Thoracic aorta (tissue), 2 donors: ENCODE data around the gene VWA1. TPM values are rescaled to one million over a fixed set of nuclear protein-coding genes. Genes with fewer than 3 reads are reported as not detected.
"Not testable (repeated sequence)": the region's sequence is repeated elsewhere in the genome, so short reads cannot be mapped to it uniquely, and the experiment has no call there.

Source experiments
- ATAC-seq: fragments of 150-250 bp; one replicate; pipeline ENCODE4 v1.8.0; 2017; ENCODE audit warnings: low read depth; ENCODE audit not compliant: insufficient number of reproducible peaks, low FRiP score
- DNase-seq: peaks from one replicate; pipeline ENCODE4 v3.0.0-alpha.2; 2020; ENCODE audit warnings: low spot score
- H3K27ac ChIP-seq, 2 donors: fragments of 200-600 bp; sonication (generic); 1 replicate in 1 of 2; 2 replicates in 1 of 2; pipeline ENCODE4 v1.5.1; 2016; ENCODE audit warnings: mild to moderate bottlenecking in 2 of 2, moderate library complexity in 2 of 2
- H3K27me3 ChIP-seq: fragments of 200-600 bp; sonication (generic); replicated peaks from 2 replicates; pipeline ENCODE4 v1.6.0; 2016; ENCODE audit warnings: mild to moderate bottlenecking; ENCODE audit not compliant: insufficient read depth
- H3K36me3 ChIP-seq: fragments of 200-600 bp; sonication (generic); one replicate; pipeline ENCODE4 v1.5.1; 2016
- H3K4me1 ChIP-seq, 2 donors: fragments of 200-600 bp; sonication (generic); 1 replicate in 1 of 2; 2 replicates in 1 of 2; pipeline versions ENCODE4 v1.5.1 to v1.6.0; 2016; ENCODE audit warnings: low read depth in 2 of 2, mild to moderate bottlenecking in 1 of 2; ENCODE audit not compliant: control insufficient read depth in 1 of 2
- H3K4me3 ChIP-seq: fragments of 200-600 bp; sonication (generic); 2 replicates; pipeline ENCODE4 v1.5.1; 2016; ENCODE audit warnings: mild to moderate bottlenecking
- H3K9me3 ChIP-seq: fragments of 200-600 bp; sonication (generic); 2 replicates; pipeline ENCODE4 v1.5.1; 2016
- total RNA-seq, 2 donors: library from RNA; depleted of rRNA; stranded (reverse); fragments of >200 nt; gene quantifications; one replicate each; pipeline versions ENCODE4 v1.1.0 to v1.2.3, GENCODE V29; 2016
- TF ChIP-seq, protein P1 (sequence below): fragments of 200-600 bp; sonication (generic); IDR thresholded peaks from one replicate; pipeline ENCODE4 v1.5.1; 2019; ENCODE audit warnings: antibody characterized with exemption

Gene VWA1
- total RNA-seq, 2 donors from 2014 or later, result 21.7 to 23.6 TPM

- no peaks in the 10 kb centered on the region for H3K4me1 ChIP-seq
- TF ChIP-seq, protein P1, sequence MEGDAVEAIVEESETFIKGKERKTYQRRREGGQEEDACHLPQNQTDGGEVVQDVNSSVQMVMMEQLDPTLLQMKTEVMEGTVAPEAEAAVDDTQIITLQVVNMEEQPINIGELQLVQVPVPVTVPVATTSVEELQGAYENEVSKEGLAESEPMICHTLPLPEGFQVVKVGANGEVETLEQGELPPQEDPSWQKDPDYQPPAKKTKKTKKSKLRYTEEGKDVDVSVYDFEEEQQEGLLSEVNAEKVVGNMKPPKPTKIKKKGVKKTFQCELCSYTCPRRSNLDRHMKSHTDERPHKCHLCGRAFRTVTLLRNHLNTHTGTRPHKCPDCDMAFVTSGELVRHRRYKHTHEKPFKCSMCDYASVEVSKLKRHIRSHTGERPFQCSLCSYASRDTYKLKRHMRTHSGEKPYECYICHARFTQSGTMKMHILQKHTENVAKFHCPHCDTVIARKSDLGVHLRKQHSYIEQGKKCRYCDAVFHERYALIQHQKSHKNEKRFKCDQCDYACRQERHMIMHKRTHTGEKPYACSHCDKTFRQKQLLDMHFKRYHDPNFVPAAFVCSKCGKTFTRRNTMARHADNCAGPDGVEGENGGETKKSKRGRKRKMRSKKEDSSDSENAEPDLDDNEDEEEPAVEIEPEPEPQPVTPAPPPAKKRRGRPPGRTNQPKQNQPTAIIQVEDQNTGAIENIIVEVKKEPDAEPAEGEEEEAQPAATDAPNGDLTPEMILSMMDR, result no peak
- ATAC-seq, result no peak
- H3K36me3 ChIP-seq, result no peaks in the 10 kb centered on the region
- H3K27me3 ChIP-seq, result no peaks in the 10 kb centered on the region
- no peak overlapping the region for H3K4me3 ChIP-seq
- DNase-seq, result no peak
- no peaks in the 10 kb centered on the region for H3K9me3 ChIP-seq
- H3K27ac ChIP-seq, result no peak overlapping the region
These were observed 19.9 kb downstream of the VWA1 start for GRCh38 chr1:1455366-1455884.

DNA sequence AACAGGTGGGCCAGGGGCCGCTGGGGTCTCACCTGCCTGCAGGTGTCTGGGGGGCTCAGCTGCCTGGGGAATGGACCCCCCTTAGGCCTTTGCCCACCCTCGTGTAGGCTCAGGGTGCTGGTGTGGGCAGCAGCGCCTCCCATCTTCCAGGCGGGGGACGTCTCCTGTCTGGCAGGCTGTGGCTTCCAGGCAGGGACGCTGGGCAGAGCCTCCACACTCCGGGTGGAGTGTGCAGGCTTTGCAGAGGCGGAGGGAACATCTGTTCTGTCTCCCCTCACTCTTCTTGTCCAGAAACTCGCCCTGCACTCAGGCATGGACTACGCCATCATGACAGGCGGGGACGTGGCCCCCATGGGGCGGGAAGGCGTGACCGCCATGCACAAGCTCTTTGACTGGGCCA, 20.4 kb downstream of the VWA1 start:
- not testable (repeated sequence) for DNase-seq, H3K27ac ChIP-seq, ATAC-seq, H3K9me3 ChIP-seq, H3K4me1 ChIP-seq, H3K36me3 ChIP-seq, H3K4me3 ChIP-seq, H3K27me3 ChIP-seq

DNA sequence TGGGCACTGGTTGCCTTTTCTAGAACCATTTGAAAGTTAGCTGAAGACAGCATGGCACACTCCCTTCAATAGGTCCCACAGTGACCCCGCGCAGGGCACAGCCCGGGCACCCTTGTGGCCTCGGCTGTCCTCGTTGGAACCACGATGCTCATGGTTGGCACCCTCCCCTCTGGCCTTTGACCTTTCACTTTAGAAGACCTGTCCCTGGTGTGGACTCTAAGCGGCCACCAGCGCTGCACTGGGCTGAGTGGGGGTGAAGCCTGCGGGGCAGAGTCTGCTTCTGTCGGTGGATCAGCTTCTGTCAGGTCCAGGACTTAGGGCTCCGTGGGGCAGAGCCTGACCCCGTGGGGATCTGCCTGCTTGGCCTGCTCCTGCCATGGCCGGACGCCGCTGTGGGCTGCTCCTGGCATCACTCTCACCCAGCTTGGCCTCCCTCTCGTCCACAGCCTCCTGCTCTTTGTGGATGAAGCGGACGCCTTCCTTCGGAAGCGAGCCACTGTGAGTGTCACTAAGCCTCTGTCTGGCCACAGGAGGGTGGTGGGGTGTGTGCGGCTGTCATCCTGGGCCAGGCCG, 21.3 kb downstream of the VWA1 start:
- not testable (repeated sequence) for H3K4me1 ChIP-seq, H3K36me3 ChIP-seq, H3K4me3 ChIP-seq, DNase-seq, H3K27ac ChIP-seq, H3K27me3 ChIP-seq, ATAC-seq, H3K9me3 ChIP-seq

DNA sequence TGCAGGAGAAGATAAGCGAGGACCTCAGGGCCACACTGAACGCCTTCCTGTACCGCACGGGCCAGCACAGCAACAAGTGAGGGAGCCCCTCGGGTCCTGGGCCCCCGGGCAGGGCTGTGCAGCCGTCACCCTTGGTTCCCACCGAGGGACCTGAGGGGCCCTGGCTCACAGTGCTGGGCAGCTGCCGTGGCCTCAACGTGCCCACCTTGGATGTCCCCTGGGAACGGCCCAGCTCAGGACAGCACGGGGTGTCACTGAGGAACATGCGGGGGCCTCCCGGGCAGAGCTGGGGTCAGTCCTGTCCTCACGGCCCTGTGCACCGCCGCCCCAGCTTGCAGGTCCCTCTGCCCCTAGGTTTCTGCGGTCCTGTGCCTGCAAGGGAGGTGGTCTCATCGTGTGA, 23.7 kb downstream of the VWA1 start:
- H3K36me3 ChIP-seq, DNase-seq, ATAC-seq, H3K27me3 ChIP-seq, H3K9me3 ChIP-seq, H3K4me3 ChIP-seq, H3K4me1 ChIP-seq, H3K27ac ChIP-seq: not testable (repeated sequence)

DNA sequence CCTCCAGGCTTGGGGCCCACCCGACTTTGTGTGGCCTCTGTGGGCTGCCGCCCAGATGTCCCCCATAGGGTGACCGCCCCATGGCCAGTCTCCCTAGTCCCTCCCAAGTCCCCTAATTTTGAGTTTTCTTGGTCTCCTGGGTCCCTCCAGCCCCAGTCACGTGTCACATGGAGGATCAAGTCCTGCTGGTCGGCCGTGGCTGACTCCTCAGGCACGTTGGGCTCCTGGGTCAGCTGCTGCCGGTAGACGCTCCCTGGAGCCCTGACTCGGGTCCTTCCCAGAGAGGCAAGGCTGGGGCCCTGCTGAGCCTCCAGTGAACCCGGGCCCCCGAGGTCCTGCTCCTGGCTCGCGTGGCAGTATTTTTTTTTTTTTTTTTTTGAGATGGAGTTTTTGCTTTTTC, 24.2 kb downstream of the VWA1 start:
- not testable (repeated sequence) for H3K4me3 ChIP-seq, DNase-seq, H3K9me3 ChIP-seq, ATAC-seq, H3K27me3 ChIP-seq, H3K27ac ChIP-seq, H3K4me1 ChIP-seq, H3K36me3 ChIP-seq

GRCh38 chr1:1460540-1461130, 25.1 kb downstream of the VWA1 start:
- ATAC-seq (no peak), DNase-seq (no peak)
- Histone ChIP-seq H3K9me3 (no peaks in the 10 kb centered on the region), H3K27me3 (no peaks in the 10 kb centered on the region), H3K27ac (no peak overlapping the region), H3K4me1 (no peaks in the 10 kb centered on the region), H3K4me3 (no peak overlapping the region), H3K36me3 (no peaks in the 10 kb centered on the region)
- TF ChIP-seq, protein P1, result no peak

DNA sequence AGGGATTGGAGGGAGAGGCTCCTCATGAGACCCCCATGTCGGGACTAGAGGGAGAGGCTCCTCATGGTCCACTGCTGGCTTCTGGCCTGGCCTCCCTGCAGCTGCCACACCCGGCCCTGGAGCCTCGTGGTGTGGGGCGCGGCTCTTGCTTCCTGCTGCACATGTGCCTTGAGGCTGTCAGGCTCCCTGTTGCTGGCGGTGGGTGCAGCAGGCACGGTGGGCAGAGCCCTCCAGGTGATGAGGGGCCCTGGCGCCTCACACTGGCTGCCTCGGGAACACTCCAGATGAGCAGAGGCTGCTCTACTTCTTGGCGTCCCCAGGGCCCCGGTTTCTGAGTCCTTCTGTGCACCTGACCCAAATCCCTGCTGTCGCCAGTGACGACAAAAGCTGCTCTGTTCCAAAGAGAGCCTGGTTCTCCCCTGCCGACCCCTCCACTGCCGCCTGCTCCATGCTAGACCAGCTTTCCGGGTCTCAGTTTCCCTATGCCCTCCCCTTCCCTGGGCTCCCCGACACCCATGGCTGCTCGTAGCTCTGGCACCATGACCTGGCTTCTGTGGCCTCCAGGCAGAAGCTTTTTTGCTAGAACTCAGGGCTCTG, 26.3 kb downstream of the VWA1 start:
- TF ChIP-seq, protein P1, result no peak
- ATAC-seq (no peak), DNase-seq (no peak)
- no peaks in the 10 kb centered on the region for H3K27me3 ChIP-seq
- H3K4me1 ChIP-seq, result no peaks in the 10 kb centered on the region
- no peaks in the 10 kb centered on the region for H3K36me3 ChIP-seq
- H3K27ac ChIP-seq, result no peak overlapping the region
- no peak overlapping the region for H3K4me3 ChIP-seq
- H3K9me3 ChIP-seq, result no peaks in the 10 kb centered on the region
